Measurements from ENCODE around the gene CREB5.

CREB5 gene

DNA sequence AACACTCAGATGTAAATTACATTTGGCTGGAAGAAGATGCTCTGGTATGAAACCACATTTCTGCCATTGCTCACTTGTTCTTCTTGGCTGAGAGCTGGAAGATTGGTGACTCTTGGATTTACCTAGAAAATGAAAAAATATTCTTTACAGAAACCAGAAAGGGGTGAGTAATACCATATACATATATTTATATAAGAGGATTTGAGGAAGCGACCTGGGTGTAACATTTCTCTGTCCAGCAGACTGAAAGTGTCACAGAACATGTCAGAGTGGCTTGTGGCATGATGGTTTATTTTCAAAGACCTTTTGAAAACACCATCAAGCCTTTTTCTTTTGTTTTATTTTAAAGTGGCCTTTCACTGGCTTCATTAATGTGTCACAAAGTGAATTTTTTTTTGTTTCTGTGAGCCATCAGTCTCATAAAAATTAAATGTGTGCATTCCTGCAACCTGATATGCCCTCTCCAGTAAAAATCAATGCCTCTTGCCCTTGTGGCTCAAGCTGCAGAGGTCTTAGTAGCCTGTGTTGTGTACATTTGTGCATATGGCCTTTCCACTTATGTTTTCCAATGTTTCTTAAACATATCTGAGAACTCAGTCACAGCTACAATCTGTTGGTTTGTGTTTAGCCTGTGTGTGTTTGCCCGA is 23.5 kb downstream of the CREB5 start:
- peak; percentile 73 for DNase-seq

DNA sequence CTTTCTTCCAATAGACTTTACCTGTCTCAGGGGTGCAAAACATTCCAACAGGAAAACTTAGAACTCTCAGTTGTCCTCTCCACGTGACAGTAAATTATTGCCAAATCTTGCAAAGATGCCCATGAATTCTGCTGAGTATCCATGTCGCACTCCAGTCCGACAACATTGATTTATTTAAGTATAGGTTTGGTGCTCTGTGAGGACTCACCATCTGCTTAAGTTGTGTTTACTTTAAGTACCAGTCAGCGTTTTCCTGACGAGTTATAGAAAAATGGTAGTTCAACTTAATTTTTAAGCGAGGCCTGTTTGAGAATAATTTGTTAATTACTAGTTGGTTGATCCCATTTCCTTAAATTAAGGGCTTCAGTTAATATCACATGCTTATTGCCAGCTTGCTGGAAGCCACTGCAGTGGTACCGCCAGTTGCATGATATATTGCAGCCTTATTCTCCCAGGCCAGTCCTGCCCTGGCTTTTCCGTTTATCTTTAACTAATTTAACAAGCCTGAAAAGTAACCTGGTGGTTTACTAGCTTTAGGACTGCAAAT is 27.8 kb downstream of the CREB5 start:
- DNase-seq: no peak

DNA sequence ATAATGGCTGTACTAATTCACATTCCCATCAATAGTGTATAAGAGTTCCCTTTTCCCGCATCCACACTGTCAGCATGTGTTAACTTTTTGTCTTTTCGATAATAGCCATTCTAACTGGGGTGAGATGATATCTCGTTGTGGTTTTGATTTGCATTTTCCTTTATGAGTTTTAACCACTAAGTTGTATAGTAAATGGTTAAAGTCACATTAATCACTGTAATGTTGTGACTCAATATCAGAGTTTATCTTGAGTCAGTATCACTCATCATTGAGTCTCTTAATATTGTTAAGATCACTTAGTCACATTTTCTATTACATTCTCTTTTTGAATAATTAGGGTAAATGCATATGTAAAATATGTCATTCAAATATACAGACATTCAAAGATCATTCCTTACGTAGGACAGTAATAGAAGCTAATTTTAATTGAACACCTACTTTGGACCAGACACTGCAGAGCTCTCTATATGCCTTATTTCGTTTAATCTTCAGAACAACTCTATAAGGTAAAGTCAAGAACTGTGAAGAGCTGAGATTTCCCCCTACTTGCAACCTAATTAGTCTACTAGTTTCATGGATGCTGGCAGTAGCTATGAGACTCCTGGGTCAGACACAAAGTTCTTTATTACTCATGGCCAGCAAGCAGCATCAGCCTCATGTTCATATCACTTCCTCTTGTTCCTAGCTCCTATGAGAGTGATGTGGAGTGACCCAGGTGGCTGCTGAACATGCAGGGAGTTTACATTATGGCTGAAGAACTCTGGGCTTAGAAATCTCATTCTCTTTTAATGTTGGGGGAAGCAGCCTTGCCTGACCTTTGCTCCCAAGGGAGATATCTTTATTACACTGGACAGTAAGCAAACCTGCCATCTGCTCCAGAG is 30.5 kb downstream of the CREB5 start:
- no peak for DNase-seq

DNA sequence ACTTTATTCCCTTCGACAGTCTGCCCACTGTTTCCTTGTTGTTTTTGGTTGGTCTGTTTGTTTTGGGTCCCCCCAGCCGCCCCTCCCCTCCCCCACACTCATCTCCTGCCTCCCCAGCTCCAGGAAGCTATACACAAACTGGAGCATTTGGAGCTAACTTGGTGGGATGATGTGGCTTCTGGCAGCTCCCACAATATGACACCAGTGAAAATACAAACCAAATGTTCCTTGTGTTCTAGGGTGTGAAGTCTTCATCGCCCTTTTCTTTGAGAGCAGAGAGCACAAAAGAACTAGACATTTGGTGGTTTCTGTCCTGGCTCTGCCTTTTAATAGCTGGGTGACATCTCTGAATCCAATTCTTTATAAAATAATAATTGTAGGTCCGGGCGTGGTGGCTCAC is 33.8 kb downstream of the CREB5 start:
- DNase-seq: no peak

DNA sequence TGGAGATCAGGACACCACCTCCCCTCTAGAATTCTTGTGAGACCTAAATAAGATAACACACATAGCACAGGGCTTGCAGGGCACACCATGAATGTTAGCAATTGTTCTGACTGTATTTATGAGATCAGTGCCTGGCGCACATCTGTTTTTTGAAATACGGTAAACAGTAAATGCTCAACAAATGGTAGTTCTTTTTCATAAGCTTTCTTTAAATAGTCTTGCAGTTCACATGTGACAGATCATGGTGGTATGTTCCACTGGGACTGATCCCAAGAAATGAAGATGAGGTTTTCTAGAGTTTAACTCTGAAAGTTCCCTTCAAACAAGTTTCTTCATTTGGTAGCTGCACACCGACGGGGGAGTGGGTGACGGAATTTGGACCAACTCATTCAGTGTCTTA is 34.8 kb downstream of the CREB5 start:
- no peak for DNase-seq

DNA sequence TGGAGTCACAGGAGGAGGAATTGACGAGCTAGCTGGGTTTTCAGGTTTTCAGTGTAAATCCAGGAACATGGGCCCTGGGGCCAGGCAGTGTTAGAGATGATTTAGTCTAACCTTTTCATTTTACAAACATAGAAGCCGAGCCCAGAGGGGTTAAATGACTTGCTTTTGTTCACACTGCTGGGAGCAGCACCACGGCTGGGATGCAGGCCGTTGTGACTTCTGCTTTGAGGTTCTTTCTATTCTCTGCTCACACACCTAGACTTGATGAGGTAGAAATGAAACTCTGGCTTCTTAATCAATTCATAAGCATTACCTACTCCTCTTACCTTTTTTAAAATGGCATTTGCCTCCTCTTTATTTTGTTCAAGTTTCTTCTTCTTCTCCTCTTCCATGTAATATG is 36.4 kb downstream of the CREB5 start:
- DNase-seq: no peak

DNA sequence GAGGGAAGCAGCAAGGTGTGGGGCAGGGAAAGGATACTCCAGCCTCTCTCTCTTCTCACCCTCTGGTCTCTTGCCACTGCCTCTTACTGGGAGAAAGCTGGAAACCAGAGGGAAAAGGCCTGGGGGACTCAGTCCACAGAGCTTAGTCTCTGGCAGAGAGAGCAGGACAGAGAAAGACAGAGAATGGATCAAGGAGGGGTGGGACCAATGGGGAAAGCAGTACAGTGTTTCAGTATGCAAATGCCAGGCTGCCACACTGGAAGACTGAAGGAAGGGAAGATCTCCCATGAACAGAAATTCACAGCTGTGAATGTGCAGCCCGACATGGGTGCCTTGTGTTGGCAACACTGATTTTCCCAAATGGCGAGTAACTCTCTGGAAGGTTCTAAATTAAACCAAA is 40.4 kb downstream of the CREB5 start:
- no peak for DNase-seq

DNA sequence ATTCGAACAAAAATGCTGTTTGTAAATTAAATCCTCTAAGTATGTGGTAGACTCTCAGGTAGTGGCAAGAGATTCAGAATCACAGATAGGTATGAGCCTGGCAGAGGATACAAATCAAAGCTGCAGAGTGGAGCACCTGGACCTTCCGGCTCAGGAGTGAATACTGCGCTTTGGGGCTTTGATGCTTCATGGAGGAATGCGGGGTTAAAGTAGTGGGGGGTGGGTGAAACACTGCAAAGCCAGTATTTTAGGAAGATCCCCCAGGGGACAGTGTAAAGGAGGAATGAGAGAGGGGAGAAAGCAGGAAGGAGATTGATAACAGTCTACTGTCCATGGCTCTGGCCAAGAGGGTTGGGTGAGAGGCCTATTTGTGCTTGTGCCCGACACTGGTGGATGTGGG is 43.2 kb downstream of the CREB5 start:
- DNase-seq: no peak

DNA sequence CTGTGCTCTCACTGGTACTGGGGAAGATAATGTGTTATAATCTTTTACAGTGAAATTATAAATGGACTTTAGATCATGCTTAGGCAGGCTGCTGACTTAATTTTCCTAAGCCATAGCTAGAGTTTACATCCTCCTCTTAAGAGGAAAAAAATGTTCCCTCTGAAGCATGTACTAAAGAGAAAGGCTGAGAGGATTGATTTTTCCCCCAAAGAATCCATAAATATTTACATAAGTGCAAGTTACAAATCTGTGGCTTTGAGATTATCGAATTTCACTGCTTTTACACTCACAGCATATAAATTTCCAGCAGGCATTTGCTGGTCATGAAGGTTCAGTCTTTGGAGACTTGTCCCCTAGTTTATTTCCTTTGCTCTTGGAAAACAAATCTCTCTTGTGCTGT is 43.7 kb downstream of the CREB5 start:
- DNase-seq: no peak

DNA sequence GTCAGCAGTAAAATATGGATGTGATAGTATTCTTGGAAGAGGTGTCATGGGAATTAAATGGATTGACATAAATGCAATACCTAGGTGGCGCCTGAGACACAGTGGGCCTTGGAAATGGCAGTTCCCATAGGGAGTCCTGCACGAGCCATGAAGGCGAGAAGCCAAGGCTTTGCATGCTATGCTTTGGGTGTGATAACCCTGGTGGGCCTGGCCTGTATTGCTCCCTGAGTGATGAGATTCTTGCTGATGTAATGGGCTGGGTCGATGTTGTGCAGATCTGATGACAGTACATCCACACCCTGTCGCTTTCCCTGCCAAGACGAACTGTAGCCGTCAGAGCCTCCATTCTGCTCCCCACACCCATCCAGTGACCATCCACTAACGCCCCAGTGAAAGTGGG is 46.4 kb downstream of the CREB5 start:
- DNase-seq: no peak

DNA sequence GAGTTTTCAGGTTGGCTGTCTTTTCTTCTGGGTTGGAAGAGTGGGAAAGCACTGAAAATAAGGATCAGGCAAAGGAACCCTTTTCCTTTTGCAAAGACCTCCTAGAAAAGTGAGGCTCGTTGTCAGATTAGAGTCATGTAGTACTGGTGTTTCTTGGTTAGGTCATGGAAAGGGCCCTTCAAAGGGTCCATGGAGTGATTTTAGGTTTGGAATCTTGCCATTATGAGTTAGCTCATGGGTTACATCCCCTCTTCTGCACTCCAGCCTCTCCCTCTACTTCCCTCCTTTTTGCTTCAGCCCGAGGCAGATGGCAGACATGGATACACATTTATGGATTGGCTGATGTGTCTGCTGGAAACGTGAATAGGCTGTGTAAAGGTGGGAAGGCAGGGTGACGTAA is 47.0 kb downstream of the CREB5 start:
- DNase-seq: no peak

DNA sequence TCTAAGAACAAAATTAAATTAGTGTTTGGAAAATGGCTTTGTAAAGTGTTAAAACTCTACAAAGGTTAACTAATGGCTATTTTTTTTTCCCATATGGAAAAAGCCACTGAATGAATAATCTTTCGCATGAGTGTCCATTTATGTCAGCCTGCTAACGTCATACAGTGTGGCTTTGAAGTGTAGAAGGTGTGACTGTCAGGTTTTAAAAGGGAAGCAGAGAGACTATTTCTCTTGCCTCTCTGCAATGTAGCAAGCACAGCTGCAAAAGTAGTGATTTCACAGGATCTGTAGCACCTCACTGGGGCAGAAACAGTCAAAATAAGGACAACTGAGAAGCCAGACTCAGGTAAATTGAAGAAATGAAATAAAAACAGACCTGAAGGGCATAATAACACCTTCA is 53.4 kb downstream of the CREB5 start:
- DNase-seq: no peak

DNA sequence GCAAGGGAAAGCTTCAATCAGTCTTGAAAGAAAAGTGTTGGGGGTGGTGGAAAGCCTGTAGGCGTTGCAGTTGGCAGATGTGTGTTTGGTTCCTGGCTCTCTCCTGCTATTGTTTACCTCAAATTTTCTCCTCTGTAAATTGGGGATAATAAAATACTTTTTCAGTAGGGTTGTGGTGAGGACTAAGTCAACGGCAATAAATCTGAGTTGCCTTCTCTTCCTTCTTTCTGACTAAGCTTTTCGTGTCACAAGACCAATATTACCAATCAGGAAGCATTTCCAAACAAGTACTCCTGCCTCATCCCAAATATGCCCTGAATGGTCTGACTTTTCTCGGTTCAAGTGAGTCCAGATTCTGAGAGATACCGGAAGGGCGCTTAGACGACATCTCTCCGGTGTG is 54.0 kb downstream of the CREB5 start:
- DNase-seq: no peak

DNA sequence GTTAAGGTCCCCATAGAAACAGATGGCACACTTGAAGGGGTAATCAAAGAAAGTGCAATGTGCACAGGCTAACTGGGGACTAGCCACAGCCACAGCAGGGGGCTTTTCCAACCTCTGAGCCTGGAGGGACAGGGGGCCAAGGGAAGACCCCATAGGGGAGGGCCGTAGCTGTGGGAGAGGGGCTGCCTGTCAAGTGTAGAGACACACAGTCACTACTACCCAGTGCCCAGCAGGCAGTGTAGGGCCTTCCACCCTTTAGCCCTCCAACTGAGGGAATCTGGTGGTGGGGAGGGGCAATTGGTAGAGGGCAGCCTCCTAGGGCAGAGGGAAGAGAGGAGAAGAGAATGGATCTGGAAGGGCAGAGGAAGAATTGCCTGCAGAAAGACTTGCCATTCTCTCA is 54.6 kb downstream of the CREB5 start:
- DNase-seq: no peak

DNA sequence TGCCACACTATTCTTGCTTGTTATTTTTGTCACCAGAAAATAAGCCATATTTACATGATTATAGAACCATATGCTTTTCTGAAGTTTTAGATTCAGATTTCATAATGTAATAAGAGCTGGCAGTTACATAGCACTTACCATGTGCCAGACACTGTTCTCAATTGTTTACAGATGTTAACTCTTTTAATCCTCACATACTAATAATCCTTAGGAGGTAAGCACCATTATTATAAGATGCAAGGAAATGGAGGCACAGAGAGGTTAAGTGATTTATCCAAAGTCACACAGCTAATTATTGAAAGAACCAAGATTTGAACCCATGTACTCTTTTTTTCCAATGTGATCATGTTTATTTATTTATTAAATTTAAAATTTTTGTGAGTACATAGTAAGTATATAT is 57.2 kb downstream of the CREB5 start:
- no peak for DNase-seq

DNA sequence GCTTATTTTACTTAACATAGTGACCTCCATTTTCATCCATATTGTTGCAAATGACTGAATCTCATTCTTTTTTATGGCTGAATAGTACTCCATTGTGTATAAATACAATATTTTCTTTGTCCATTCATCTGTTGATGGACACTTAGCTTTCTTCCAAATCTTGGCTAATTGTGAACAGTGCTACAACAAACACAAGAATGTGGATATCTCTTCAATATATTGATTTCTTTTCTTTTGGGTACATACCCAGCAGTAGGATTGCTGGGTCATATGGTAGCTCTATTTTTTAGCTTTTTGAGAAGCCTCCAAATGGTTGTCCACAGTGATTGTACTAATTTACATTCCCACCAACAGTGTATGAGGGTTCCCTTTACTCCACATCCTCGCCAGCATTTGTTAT is 58.0 kb downstream of the CREB5 start:
- no peak for DNase-seq

DNA sequence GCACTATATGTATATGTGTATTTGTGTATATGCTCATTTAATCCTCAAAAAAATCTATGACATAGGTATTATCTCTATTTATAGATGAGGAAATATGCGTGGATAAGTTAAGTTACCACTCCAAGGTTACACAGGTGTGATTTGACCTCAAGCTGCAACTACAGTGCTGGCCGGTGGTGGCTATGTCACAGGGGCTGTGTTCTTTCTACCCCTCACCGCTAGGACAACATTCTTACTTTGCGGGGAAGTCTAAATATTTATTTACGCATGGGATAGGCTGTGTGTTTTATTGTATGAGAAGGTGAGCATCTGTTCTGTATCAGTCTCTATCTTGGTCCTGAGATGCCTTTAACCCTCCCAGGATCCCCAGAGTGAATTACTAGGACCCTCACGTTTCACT is 60.0 kb downstream of the CREB5 start:
- DNase-seq: no peak

DNA sequence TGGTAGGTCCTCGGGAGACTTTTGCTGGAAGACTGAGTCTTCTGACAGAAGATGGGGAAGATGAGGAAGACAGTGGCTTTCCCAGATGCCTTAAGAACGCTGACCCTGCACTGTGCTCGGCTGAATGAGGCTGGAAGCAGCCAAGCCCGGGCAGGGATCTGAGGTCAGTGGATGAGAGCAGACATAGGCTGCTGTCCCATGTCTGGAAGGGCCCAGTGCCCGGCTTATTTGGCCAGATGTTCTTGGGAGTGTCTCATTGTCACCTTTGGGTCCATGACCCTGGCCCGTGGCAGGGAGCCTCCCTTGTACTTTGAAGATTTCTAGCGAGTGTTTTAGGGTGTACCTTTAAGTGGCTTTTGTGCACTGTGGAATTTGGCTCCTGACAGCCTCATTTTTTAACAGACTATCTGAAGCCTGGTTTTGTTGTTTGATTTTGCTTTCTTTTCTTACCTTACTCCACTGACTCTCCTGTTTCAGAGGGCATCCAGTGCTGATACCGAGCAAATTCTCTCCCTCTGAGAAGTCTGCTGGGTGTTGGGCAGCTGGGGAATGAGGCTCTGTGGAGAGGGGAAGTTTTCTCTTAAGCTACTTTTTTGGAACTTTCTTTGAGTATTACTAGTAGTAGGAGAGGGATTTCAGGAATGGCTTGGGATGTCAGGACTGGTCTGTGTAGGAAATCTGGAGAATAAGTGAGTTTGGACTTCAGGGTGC is 61.4 kb downstream of the CREB5 start:
- no peak for DNase-seq

DNA sequence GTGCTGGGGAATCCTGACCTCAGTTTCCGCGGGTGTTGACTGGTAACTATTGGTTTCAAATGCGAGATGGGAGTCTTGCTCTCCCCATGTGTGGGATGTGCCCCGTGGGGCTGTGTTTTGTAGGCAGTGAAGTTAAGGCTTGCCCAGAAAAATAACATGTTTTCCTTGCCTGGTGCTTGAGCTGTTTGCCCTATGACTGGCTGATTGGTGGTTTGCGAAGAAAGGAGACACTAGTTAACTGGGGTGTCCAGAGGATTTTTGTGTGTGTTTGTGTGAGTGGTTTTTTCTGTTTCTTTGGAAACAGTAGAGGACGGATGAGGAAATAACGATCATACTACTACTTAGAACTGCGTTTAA is 61.9 kb downstream of the CREB5 start:
- no peak for DNase-seq

DNA sequence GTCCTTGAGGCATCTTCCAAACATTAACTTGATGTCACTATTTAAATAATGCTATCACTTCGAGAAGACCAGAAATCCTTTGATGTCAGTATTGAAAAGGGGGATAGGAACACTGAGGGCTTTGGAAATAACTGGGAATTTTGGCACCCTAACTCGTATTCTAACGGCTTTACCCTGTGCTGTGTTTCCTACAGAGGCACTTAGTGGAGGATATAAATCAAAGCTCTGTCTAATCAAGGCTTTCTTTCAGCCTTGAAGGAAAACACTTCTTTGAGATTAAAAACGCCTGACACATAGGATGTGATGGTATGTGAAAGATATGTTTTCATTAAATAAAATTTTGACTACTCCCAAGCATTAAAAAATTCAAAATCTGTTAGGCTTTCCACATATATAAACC is 62.3 kb downstream of the CREB5 start:
- no peak for DNase-seq

DNA sequence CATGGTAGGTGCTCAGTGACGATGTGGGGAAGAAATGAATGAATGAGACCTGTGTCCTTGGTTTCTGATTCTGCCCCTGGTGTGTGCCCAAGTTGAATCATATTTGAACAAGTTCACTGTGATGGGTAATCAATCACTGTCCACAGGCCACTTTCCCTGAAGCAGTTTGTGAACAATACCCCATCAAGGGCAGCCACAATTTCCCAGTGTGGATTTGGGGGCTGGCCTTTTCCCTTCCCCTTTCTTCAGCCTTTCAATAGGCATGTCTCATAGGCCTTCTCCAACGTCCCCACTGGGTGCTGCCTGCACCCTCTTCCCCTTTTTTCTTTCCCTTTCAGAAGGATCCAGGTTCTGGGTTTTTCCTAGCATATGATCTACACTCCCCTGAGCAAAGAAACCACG is 64.7 kb downstream of the CREB5 start:
- DNase-seq: no peak

DNA sequence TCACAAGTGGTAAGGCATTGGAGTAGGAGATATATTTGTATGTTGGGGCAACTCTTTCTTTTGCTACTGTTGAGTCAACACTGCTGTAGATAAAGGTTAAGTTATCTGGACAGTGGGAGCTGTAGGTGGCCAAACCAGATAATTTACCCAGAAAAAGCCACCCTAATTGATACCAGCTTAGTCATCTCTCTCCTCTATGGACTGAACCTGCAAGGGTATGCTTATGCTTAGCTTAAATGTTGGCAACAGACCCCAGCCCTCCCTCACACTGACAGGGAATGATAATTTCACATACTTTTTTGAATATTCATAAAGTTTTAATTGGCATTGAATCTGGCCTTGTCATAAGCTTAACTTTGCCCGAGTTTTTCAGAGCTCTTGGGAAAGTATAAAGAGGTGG is 66.3 kb downstream of the CREB5 start:
- DNase-seq: peak; percentile 36

DNA sequence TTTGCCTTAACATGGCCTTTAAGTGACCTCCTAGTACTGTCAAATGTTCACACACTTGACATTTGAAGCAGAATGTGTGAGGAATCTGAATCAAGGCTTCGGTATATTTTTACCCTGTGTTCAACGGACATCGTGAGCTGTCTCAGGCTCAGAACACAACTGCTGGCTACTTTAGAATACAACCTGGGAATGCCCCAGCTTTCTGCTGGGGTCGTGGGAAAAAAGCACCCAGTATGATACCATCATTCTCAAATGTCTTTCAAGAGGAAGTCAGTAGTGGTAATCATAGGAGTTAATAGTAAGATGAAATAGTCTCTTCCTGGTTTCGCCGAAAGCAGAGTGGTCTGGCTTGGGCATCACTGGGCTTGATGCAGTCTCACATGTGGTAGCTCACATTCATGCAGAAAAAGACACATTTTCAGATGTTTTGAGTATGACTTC is 67.2 kb downstream of the CREB5 start:
- DNase-seq: no peak

DNA sequence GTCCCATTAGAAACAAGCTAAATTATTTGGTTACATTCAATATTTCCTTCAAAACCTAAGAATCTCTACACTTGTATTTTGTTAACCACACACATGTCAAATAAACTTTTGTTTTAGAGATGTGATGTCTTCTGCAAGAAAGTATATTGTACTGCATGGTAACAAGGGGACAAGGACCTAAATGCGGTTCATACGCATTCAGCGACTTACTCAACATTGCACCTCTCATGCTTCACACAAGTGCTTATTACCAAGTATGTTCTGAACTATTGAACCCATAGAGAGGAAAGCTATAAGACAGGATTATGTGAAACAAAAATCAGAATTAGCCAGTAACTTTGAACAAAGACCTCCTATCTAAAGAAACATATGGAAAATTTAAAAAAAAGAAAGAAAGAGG is 68.3 kb downstream of the CREB5 start:
- no peak for DNase-seq
